Activated CD8-positive, alpha-beta memory T cell treated with anti-CD3 and anti-CD28 coated beads for 24 hours (primary cell): ENCODE measurements around the gene SLC1A3.

Source experiments
- DNase-seq: peaks from one replicate; pipeline ENCODE4 v3.0.0-alpha.2; 2020

The SLC1A3 gene

DNA sequence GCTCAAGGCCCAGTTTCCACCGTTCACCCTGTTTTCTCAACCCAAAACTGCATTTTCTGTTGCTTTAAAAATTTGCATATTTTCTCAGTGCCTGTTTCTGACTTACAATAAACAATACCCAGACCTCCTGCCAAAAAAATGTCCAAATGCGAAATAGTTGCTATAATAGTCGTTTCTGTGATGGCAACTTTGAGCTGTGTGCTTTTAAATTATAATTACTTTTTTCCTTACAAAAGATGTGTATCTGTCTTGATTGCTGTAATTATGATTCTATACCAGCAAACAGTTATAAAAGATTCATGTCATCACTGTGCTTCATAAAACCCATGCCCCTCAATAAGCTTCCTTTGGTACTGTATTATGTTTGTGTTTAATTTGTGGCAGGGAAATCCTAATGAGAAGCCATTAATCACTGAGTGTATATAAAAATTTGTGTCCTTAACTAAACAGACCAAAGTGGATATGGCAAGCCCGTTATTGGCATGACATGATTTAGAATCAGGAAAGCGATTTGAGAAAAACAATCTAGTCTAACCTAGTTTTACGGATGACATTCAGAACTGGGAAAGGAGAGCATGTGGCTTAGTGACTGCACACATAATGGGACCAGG is 5.4 kb upstream of the SLC1A3 start:
- no peak for DNase-seq

DNA sequence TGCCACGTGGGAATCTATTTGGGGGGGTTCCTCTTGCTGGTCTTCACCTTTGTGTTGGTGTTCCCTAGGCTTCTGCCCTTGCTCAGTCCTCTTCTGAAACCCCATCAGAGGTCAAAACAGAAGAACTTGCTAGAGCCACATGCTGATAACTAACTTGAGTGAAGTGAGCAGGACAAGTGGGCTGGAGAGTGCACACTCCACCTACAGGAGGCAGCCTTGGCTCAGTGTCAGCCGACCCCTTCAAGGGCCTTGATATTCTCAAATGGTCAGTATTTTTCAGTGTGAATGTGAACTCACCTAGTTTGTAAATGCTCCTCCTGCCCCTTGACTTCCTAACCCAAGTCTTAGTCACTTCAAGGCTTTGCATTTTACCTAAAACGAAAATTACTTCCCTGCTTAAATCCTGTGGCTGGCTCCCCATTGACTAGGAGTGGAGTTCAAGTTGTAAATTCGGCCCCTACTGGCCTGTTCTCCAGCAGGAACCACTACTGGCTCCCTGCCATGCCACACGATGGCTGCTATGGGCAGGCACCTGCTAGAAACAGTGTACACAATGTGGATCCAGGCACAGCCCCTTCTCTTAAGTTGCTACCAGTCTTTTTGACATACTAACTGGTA is 3.6 kb upstream of the SLC1A3 start:
- DNase-seq, result no peak

DNA sequence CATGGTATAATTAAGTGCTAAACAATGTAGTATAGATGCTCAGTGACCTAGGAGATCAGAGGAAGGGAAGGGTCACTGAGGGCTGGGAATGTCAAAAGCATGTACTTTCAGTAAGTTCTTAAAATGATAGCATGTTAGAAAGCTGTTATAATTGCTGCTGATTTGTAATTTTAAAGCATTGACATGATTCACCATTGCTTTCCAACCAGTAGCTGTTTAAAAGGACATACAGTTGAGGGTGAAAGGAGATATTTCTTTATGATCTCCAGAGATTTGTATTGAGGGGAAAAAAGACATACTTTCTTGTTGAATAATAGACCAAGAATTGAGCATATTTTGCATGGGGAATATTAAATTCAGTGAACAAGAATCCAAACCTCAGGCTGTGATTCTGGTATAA is 1.2 kb upstream of the SLC1A3 start:
- no peak for DNase-seq

DNA sequence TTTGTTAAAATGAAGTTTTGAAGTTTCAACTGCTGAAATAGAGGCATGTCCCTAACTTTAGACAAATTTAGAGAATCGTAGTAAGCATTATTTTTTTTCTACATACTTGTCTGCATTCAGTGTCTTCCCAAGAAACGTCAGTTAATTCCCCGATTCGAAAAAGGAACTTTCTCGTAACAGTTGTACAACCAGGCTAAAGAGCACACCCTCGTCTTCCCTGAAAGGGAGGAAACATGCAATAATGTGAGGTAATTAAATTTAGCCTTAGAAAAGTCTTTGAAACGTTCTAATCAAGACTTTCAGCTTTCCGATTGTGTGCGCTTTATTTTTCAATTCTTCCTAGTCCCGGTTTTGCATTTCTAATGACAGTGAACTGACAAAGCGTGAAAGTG is 374 bp upstream of the SLC1A3 start:
- no peak for DNase-seq

DNA sequence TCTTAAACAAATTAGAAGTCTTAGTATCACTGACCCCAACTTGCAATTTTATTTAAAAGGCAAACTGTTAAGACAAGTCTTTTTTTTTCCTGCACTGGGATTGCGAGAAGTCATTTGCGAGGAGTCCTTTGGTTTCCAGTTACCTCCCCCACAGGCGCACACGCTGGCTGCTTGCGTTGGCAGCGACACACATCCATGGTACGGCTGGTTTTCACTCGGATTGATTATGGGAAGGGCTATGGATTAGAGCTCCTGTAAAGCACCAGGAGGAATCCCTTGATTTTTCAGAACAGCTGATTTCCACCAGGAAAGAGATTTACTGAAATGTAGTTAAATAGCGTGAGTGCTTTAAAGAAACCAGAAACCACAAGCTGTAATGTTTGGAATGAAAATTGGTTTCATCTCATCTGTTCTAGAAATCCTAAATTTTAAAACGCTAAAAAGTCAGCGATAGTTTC is 737 bp downstream of the SLC1A3 start:
- no peak for DNase-seq

DNA sequence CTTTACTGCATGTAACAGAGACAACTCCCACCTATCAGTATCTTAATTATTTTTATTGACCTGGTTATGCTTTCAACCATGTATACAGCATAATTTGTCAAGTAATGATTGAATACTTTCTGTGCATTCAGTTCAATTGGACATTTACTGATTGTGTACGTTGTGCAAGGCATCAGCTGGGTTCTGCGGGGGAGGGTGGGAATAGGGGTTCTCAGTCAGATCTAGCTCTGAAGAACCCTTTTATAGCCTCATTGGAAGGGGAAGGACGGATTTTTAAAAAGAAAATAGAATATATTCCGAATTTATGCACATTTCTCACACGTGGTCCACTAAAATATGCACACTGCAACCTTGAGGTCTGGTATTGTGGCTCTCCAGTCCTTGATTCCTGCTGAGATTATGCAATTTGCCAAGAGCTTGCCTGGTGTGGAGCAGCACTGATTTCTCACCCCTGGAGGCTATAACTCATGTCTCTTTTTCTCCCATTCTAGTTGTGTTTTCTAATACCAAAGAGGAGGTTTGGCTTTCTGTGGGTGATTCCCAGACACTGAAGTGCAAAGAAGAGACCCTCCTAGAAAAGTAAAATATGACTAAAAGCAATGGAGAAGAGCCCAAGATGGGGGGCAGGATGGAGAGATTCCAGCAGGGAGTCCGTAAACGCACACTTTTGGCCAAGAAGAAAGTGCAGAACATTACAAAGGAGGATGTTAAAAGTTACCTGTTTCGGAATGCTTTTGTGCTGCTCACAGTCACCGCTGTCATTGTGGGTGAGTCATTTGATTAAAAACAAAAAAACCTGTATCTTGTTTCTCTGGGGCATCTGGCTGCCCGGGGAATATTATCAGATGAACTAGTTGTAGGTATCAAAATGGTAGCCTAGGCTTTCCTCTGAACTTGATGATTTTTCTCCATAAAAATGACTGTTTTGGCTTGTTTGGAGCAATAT is 1.7 kb downstream of the SLC1A3 start:
- no peak for DNase-seq

DNA sequence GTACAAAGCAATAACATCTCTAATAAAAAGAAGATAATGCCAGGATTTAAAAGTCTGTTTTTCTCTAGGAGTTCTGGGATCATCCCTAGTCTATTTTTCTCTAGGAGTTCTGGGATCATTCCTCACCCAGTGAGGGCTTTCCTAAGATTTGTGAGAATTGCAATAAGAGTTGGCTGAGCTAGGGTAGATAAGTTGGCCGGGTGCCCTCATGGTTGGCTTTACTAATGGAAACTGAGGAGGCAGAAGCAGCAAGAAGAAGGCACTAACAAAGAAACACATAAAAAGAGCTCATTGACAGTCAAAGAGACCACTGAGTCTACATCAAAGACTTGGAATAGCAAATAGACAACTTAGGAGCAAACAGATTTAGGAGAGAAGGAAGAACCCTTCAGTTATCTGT is 4.2 kb downstream of the SLC1A3 start:
- DNase-seq, result no peak

DNA sequence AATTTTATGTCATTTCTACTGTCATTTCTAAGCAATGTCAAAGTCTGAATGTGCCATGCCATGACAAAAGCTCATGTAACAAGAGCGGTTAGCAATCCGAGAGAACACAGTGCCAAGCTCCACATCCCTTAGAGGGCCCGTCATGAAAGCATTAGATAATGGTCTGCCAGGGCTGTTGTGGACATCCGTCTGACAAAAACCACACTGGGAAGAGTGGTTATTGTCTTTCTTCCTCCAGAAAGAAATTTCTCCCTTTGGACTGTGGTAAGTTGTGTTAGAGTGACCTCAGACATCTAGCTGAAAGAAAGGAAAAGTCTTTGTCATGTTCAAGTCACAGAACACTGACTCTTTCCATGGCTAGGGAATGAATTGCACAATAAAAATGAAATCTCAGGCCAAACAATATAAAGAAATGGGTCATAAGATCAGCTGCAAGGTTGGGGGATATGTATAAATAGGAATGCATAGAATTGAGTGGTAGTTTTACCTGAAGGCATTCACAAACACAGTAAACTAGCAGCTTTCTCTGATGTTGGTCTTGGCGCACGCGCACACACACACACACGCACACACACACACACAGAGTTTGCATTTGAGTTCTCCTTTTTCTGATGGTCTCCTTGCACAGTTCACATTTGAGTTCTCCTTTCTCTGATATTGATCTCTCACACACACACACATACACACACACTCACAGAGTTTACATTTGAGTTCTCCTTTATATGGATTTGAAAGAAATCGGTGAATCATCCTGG is 5.3 kb downstream of the SLC1A3 start:
- no peak for DNase-seq

DNA sequence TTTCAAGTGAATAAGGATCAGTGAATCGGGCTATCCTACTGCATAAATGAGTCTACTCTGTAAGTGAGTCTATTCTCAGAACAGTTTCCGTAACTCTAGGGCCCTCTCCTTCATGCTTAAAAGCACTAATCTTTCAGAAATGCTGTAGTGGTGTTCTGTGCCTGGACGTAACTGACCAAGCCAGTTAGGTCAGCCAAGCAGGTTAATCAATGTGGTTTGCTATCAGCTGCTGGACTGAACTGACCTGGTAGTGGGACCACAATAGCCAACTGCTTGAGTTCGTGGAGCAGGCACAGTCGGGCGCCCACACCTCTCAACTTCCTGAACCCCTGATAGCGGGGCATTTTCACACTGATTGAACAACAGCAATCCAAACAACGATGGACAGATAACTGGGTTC is 6.8 kb downstream of the SLC1A3 start:
- DNase-seq, result no peak

DNA sequence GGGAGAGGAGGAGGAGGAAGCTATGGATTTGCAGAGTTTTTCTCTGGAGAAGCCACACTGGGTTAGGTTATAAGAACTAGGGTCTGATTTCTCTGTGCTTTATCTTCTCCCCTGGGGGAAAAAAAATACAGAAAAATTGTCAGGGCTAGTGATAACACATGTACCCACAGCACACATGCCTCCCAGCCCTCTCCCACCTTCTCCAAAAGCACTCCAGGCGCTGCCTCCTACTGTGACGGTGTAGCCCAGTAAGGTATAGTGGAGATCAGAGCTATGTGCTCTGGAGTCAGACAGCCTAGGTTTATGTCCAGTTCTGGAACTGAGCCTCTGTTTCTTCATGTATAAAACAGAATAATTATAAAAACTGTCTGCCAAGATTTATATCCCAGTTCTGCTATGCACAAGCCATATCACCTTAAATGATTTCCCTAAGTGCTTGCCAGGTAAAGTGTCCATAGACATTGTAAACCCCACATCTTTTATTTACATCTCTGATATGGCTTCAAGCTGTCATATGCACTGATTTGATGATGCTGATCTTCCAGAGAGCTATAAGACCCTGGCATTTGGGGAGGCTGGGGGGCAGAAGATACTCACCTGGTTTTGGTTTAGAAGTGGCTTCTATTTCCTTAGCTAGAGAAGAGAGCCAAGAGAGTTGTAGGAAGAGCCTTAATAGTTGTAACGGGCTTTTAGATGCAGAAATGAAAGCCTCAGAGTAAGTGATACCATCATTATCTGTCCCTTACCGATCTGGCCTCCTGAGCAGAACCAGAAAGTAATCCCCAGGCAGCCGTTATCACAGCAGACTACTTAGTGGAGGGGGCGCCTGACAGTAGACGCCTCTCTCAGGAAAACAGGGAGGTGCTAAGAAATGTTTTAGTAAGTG is 7.6 kb downstream of the SLC1A3 start:
- no peak for DNase-seq

DNA sequence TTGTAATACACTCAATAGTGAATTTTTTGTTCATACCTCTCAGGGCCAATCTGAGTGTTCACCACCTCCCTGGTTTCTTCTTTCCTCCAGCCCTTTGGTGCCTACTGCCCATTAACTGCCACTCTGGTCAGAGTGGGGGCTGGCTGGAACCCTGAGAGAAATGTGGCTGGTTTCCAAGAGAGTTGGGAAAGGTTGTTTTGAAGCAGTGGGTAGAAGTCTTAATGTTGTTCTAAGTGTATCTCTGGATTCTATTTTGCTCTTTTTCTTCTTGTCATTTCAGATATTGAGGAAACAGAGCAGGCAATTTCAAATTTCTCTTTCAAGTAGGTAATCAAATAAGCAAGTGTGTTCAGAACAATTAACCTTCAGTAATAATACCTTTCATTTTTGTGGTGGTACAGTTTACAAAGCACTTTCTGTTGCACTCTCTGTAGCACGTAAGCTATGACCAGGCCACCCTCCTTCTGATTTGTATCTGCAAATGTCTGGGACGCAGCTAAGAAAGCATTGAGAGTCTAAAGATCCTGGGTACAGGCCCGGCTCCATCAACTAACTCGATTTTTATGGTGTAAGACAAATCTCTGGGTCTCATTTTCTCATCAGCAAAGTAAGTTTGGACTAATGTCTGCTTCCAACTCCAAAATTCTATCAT is 8.4 kb downstream of the SLC1A3 start:
- DNase-seq, result no peak

DNA sequence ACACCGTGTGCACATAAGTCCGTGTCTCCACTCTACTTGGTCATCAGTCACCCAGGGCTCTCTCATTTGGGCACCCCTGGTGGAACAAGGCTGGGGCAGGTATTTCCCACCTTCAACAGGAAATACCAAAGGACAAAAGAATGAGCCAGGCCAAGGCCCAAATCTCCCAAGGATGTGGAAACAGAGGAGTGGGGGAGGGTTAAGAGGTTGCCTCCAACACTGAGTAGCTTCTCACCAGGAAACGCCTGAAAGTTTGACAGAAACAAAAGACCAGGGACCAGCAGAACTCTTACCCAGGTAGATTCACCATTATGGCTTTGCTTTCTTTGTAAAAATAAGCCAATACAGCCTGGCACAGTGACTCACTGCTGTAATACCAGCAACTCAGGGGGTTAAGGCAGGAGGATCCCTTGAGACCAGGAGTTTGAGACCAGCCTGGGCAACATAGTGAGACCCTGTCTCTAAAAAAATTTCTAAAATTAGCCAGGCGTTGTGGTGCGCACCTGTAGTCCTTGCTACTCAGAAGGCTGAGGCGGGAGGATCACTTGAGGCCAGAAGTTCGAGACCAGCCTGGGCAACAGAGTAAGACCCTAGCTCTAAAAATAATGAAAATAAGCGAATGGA is 12.7 kb downstream of the SLC1A3 start:
- DNase-seq, result no peak

DNA sequence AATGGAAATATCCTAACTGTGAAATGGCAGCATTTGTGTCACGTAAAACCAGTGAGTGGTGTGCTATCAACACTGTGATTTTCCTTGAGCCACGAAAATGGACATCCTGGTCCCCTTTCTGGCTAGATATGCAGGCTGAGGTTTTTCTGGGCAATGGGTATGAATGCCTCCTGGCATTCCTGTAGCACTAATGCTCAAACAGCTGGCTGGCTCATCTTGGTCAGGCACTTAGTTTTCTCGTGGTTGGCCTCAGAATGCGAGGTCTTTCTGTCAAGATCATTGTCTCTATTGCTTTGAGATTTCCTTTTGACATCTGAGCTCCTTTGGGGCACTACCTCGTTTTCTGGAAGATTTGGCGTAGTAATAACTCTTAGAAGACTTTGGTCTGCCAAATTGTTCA is 15.6 kb downstream of the SLC1A3 start:
- DNase-seq, result no peak

DNA sequence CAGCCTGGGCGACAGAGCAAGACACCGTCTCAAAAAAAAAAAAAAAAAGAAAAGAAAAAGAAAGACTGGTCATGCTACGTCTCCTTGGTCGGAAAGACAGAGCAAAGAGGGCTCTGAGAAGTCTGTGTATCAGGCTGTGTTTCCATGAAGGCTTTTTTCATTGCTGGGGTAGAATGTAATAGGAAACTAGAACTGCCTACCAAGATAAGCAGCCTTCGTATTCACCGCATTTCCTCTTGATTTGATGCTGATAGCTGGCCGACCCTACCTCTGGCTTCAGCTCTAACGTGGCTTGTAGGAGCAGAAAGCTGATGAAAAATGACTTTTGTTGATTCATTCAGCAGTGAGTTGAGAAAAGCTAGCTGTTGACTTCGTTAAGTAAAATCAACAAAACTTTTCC is 17.4 kb downstream of the SLC1A3 start:
- DNase-seq, result no peak

DNA sequence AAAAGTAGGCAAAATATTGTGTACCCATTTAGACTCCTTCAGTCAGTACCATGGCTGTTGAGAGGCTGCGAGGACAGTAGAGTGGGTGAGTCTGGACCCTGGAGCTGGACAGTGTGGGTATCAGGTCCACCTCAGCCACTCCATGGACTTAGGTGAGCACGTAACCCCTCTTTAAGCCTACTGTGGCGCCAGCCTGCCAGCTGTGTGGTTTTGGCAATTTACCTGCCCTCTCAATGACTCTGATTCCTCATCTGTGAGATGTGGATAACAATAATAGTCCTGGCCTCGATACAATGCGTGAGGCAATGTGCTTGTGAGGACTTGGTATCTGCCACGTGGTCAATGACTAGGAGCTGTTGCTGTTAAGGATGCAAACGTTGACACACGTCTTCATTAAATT is 17.9 kb downstream of the SLC1A3 start:
- no peak for DNase-seq

DNA sequence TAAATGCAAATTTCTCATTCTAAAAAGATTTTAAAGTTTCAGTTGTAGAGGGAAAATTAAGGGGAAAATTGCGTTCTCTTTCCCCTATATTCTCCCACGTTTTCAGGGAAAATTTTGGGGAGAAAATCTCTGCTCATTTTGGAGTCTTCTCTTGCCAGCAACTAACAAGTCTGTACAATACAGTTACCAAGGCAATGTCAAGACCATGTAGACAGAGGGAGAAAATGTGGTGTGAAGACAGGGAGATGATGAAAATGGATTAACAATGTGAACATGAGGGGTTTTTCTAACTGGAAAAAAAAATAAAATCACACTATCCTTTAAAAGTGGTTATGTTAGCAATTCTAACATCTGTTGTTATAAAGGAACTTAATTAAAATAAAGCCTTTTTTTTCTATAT is 22.3 kb downstream of the SLC1A3 start:
- no peak for DNase-seq

DNA sequence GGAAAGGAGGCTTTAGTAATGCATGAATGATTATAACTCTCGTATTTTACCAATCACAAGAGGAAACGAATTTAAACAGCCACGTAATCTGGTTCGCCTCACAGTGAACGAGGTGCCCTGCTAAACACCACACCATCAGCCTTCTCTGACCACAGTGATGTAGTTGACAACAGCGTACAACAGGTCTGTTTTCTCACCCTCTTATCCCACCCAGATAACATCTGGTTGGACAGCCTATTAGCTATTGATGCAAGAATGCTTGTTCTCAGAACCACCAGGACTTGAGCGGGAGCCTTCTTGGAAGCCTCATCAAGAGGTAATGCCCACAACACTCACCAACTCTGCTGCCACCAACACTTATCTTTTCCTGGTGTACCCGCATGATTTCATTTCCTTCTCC is 23.3 kb downstream of the SLC1A3 start:
- DNase-seq, result no peak

DNA sequence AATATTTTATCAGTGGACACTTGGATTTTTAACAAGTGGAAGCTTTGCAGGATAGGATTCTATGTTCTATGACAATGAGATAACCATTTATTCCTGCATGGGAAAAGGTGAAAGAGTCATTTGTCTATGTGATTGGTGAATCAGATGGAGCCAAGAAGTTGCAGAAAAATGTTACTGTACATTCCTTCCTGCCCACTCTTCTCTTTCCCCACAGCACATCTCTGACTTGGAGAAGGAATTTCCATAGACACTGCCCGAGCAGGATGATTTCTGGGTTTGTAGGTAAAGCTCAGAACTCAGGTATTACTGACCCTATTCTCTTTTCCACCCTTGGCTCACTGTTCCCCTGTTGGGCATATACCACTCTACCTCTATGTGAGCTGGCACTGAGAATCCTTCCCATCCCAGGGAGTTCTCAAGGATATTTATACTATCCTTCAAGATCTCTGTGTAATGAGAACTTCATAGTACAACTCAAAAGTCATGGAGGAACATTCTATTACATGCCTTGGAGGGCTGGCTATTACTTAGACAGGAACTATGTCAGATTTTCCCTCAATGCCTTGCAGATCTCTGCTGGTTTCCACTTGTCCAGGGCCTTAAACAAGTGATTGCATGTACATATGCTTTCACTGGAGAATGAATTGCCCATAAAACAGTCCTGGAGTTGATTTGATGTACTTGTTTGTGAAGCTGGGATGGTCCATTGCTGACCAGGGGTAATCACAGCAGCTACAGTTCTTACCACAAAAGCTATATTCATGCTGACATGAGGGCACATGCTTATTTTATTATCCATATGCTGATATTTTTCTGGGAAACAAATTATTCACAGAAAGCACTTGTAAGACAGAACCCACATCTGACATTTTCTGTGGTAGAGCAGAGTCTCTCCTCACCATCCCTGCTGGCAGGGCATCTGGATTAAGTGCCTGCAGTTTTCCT is 24.1 kb downstream of the SLC1A3 start:
- DNase-seq, result no peak

DNA sequence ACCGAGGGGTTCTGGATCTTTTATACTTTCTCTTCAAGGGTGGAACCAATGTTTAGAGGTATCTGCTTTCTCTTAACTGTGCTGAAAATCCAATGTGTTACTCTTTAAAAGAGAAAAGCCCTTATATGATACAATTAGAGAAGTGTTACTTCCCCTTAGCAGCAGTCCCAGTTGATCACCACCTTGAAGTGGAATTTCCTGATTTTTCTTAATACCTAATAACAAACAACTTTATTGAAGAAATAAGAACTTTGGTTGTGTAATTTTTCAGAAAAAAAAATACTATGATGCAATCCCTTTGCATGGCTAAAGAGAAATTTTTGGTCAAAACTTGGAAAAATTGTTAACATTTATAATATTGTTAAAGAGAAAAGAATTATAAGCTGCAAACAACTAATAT is 24.7 kb downstream of the SLC1A3 start:
- no peak for DNase-seq
